Ishikawa (cell line): ENCODE measurements around the gene ATP2B1.

Experiments
- CEBPB ChIP-seq: IDR thresholded peaks from 2 replicates; pipeline ENCODE4 v1.6.1; 2012
- CREB1 ChIP-seq: IDR thresholded peaks from 2 replicates; pipeline ENCODE4 v1.6.1; 2012; ENCODE audit warnings: low read depth
- EGR1 ChIP-seq: IDR thresholded peaks from 2 replicates; pipeline ENCODE4 v1.6.1; 2012
- EP300 ChIP-seq: IDR thresholded peaks from 2 replicates; pipeline ENCODE4 v1.6.1; 2012; ENCODE audit warnings: borderline replicate concordance
- FOXM1 ChIP-seq: IDR thresholded peaks from 2 replicates; pipeline ENCODE4 v1.6.1; 2012; ENCODE audit warnings: low read depth, borderline replicate concordance
- NFIC ChIP-seq: IDR thresholded peaks from 2 replicates; pipeline ENCODE4 v1.6.1; 2012
- RAD21 ChIP-seq: IDR thresholded peaks from 2 replicates; pipeline ENCODE4 v1.6.1; 2012; ENCODE audit warnings: low read depth
- TAF1 ChIP-seq: IDR thresholded peaks from 2 replicates; pipeline ENCODE4 v1.6.1; 2012; ENCODE audit warnings: low read depth, mild to moderate bottlenecking
- TCF12 ChIP-seq: IDR thresholded peaks from 2 replicates; pipeline ENCODE4 v1.6.1; 2012; ENCODE audit warnings: low read depth
- TEAD4 ChIP-seq: IDR thresholded peaks from 2 replicates; pipeline ENCODE4 v1.6.1; 2012
- USF1 ChIP-seq: IDR thresholded peaks from 2 replicates; pipeline ENCODE4 v1.6.1; 2012
- YY1 ChIP-seq: IDR thresholded peaks from 2 replicates; pipeline ENCODE4 v1.6.1; 2012; ENCODE audit warnings: low read depth
- TF ChIP-seq, protein P1 (sequence below): IDR thresholded peaks from 2 replicates; pipeline ENCODE4 v1.6.1; 2012; ENCODE audit warnings: low read depth, mild to moderate bottlenecking
- TF ChIP-seq, protein P2 (sequence below): IDR thresholded peaks from 2 replicates; pipeline ENCODE4 v1.6.1; 2012

DNA sequence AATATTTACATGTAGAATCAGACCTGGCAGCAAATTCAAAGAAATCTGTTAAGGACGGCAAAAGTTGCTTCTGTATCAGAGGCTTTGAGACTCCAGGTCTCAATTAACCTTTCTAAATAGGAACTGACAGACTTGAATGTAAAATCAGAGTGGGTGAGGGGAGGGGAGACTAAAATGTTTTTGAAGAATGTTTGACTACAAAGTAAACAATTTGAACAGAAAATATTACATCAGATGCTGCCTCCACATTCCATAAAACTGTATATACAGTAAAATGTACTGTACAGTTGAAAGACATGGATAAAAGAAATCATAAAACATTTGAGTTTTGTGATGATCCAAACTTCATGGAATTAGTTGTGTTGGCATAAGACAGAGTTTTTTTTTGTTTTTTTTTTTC lies 133.3 kb downstream of the ATP2B1 start:
- no peak for TF ChIP-seq EGR1
- no peak for TF ChIP-seq RAD21
- TF ChIP-seq EP300, result no peak
- no peak for TF ChIP-seq TEAD4
- TF ChIP-seq TAF1, result no peak
- no peak for TF ChIP-seq YY1
- no peak for TF ChIP-seq CEBPB
- TF ChIP-seq TCF12, result no peak
- no peak for TF ChIP-seq NFIC
- no peak for TF ChIP-seq FOXM1
- TF ChIP-seq, protein P1, sequence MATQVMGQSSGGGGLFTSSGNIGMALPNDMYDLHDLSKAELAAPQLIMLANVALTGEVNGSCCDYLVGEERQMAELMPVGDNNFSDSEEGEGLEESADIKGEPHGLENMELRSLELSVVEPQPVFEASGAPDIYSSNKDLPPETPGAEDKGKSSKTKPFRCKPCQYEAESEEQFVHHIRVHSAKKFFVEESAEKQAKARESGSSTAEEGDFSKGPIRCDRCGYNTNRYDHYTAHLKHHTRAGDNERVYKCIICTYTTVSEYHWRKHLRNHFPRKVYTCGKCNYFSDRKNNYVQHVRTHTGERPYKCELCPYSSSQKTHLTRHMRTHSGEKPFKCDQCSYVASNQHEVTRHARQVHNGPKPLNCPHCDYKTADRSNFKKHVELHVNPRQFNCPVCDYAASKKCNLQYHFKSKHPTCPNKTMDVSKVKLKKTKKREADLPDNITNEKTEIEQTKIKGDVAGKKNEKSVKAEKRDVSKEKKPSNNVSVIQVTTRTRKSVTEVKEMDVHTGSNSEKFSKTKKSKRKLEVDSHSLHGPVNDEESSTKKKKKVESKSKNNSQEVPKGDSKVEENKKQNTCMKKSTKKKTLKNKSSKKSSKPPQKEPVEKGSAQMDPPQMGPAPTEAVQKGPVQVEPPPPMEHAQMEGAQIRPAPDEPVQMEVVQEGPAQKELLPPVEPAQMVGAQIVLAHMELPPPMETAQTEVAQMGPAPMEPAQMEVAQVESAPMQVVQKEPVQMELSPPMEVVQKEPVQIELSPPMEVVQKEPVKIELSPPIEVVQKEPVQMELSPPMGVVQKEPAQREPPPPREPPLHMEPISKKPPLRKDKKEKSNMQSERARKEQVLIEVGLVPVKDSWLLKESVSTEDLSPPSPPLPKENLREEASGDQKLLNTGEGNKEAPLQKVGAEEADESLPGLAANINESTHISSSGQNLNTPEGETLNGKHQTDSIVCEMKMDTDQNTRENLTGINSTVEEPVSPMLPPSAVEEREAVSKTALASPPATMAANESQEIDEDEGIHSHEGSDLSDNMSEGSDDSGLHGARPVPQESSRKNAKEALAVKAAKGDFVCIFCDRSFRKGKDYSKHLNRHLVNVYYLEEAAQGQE, result no peak
- TF ChIP-seq CREB1, result no peak
- TF ChIP-seq, protein P2, sequence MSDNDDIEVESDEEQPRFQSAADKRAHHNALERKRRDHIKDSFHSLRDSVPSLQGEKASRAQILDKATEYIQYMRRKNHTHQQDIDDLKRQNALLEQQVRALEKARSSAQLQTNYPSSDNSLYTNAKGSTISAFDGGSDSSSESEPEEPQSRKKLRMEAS, result no peak
- TF ChIP-seq USF1, result no peak
